ENCODE data around the gene NDOR1.

Gene NDOR1

GRCh38 chr9:137254624-137255447 lies 49.3 kb downstream of the NDOR1 start, which contains the start of gene NELFB:
NELFB (plus strand) TSS chr9:137255327.
- DNase-seq, result peak; percentile 27 to 96 (median 86)

- DNase-seq, result no peak
These were observed 50.1 kb downstream of the NDOR1 start for GRCh38 chr9:137255448-137256114.

GRCh38 chr9:137256362-137256761 lies 50.9 kb downstream of the NDOR1 start:
- DNase-seq, result no peak

DNA sequence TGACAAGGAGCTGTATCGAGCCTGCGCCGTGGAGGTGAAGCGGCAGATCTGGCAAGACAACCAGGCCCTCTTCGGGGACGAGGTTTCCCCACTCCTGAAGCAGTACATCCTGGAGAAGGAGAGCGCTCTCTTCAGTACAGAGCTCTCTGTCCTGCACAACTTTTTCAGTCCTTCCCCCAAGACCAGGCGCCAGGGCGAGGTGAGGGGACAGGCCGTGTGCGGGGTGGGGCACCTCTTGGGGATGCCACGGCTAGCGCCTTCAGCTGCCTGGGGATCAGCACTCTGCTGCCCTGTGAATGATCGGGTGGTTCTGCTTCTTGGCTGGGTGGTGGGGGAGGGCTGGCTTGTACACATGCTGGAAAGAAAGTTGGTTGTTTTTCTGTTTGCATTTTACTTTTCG lies 51.4 kb downstream of the NDOR1 start:
- no peak for DNase-seq

- peak in 8 of 56 donors; percentile 11 to 41 (median 30) for DNase-seq
These were observed 56.8 kb downstream of the NDOR1 start for GRCh38 chr9:137262173-137262908.

- DNase-seq, result no peak
These were observed 57.4 kb downstream of the NDOR1 start for GRCh38 chr9:137262909-137263285.

DNA sequence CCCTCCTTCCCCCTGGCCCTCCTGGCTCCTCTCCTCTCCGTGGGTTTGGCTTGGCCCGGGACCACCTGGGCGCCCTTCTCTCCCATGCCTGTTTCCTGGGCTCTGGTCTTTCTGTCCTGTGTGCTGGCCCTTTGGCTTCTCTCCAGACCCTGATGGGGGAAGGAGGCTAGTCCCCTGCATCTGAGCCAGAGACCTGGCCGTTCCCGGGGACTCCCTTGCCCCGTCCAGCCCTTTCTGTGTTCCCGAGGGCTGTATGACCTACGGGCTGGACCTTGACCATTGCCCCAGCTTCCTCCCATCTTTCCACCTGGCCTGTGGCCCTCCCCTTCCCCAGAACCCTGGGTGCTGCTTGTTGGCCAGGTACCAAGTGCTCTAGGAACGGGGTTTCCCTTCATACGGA lies 58.0 kb downstream of the NDOR1 start:
- no peak for DNase-seq

- DNase-seq, result no peak
These were observed 58.6 kb downstream of the NDOR1 start for GRCh38 chr9:137264067-137264466.

- DNase-seq, result no peak
These were observed 60.1 kb downstream of the NDOR1 start for GRCh38 chr9:137265496-137266161.

GRCh38 chr9:137266162-137266527 lies 60.6 kb downstream of the NDOR1 start:
- DNase-seq, result no peak
